ENCODE results near the gene PCDH9. TPM values are rescaled to one million over a fixed set of nuclear protein-coding genes. Genes with fewer than 3 reads are reported as not detected.

The PCDH9 gene
- polyA plus RNA-seq, 3 donors, result 0.03 TPM; not detected in 1

DNA sequence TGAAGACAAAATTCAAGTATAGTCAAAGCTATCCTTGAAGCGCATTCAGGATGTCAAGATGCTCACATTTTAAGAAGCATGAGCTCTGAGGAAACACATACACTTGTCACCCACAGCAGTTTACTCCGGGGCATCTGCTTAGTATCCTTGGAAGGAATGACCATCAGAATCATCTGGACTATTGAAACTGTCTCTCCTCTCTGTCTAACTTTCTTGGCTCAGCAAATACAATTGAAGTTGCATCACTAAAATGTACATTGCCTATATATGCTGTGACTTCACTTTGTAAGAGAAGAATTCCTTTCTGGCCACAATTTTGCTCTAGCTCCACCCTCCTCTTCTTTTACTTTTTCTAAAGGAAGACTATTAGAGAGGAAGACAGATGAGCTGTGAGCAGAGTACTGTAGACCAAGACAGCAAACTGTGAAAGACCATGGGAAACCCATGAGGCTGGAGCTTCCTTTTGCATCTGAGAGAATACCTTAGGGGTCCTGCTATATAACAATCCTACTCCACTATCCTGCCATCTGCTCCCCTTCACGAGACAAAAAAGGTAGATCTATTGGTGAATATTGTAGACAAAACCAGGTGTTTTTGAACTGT is 906.3 kb downstream of the PCDH9 start:
- no peaks in the 10 kb centered on the region for H3K79me2 ChIP-seq (ENCODE audit: insufficient read depth, low read length)
- no peak overlapping the region for H3K9ac ChIP-seq (ENCODE audit: insufficient read depth, low read length, poor library complexity, severe bottlenecking)
- WGBS (ENCODE audit: insufficient coverage), result no CpG with 5 or more reads among the region's 3 CpGs
- H3K36me3 Mint-ChIP-seq, result no peaks in the 10 kb centered on the region
- intact Hi-C loops (cut with micrococcal nuclease), result no loop called here
- no peak overlapping the region for H3K4me2 ChIP-seq (replicated peaks; ENCODE audit: extremely low read depth, low read length, poor library complexity, severe bottlenecking)
- no peak overlapping the region for H2AFZ ChIP-seq (ENCODE audit: insufficient read depth, low read depth, low read length, poor library complexity, severe bottlenecking)
- no peak for DNase-seq
- no peaks in the 10 kb centered on the region for H3K4me1 ChIP-seq (ENCODE audit: control insufficient read depth in 1 of 2, insufficient read depth in 2 of 2, low read length in 2 of 2)
- H3K4me3 ChIP-seq (replicated peaks in 1 of 3; ENCODE audit: low read depth in 2 of 3, low read length in 3 of 3), result no peak overlapping the region
- peaks cover 0 to 4% of the 10 kb centered on the region in 2 donors for H3K9me3 ChIP-seq (replicated peaks in 1 of 2; ENCODE audit: control insufficient read depth in 1 of 2, insufficient read depth in 1 of 2, low read length in 2 of 2)
- H3K4me3 Mint-ChIP-seq, result no peak overlapping the region
- no peak overlapping the region for H3K27ac Mint-ChIP-seq
- H3K27me3 Mint-ChIP-seq (ENCODE audit: low read depth in 3 of 3), result peaks cover 0 to under 1% (median 0%) of the 10 kb centered on the region in 3 donors
- TF ChIP-seq, protein P1, sequence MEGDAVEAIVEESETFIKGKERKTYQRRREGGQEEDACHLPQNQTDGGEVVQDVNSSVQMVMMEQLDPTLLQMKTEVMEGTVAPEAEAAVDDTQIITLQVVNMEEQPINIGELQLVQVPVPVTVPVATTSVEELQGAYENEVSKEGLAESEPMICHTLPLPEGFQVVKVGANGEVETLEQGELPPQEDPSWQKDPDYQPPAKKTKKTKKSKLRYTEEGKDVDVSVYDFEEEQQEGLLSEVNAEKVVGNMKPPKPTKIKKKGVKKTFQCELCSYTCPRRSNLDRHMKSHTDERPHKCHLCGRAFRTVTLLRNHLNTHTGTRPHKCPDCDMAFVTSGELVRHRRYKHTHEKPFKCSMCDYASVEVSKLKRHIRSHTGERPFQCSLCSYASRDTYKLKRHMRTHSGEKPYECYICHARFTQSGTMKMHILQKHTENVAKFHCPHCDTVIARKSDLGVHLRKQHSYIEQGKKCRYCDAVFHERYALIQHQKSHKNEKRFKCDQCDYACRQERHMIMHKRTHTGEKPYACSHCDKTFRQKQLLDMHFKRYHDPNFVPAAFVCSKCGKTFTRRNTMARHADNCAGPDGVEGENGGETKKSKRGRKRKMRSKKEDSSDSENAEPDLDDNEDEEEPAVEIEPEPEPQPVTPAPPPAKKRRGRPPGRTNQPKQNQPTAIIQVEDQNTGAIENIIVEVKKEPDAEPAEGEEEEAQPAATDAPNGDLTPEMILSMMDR (IDR thresholded peaks at IDR 0.05), result no peak
- no peaks in the 10 kb centered on the region for H4K20me1 ChIP-seq (ENCODE audit: insufficient read depth, low read length)
- no peaks in the 10 kb centered on the region for H3K4me1 Mint-ChIP-seq
- H3K36me3 ChIP-seq (replicated peaks in 1 of 2; ENCODE audit: control insufficient read depth in 1 of 2, insufficient read depth in 2 of 2, low read length in 2 of 2), result no peaks in the 10 kb centered on the region
- H3K27ac ChIP-seq (ENCODE audit: low read depth in 1 of 2, low read length in 2 of 2), result no peak overlapping the region
- H3K27me3 ChIP-seq (ENCODE audit: control insufficient read depth in 2 of 2, insufficient read depth in 2 of 2, low read length in 2 of 2), result no peaks in the 10 kb centered on the region
- peaks cover 0 to 10% (median 5%) of the 10 kb centered on the region in 7 donors for H3K9me3 Mint-ChIP-seq

DNA sequence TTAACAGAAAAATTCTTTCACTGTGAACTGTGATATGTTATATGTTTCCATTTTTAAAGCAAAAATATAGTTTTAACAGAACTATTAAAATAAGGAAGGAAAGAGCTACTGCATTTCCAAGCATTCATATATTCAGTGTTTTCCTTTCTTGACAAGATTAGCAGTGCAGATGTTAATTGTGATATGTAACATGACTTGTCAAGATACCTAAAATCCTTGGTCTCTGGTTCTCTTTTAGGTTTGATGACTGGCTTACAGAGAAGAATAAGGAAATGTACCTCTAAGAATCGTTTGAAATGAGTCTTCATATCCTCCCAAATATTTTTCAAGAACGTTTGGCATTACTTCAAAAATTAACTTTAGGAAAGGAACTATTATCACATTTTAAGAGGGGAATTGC is 907.2 kb downstream of the PCDH9 start:
- intact Hi-C loops (cut with micrococcal nuclease), result no loop called here

More for the DNA sequence above, 907.2 kb downstream of the PCDH9 start:
- Histone ChIP-seq H3K36me3 (replicated peaks in 1 of 2; ENCODE audit: control insufficient read depth in 1 of 2, insufficient read depth in 2 of 2, low read length in 2 of 2) (no peaks in the 10 kb centered on the region), H3K4me2 (replicated peaks; ENCODE audit: extremely low read depth, low read length, poor library complexity, severe bottlenecking) (no peak overlapping the region), H4K20me1 (ENCODE audit: insufficient read depth, low read length) (no peaks in the 10 kb centered on the region), H3K9me3 (replicated peaks in 1 of 2; ENCODE audit: control insufficient read depth in 1 of 2, insufficient read depth in 1 of 2, low read length in 2 of 2) (peaks cover 0 to 4% of the 10 kb centered on the region in 2 donors), H3K27me3 (ENCODE audit: control insufficient read depth in 2 of 2, insufficient read depth in 2 of 2, low read length in 2 of 2) (no peaks in the 10 kb centered on the region), H3K4me3 (replicated peaks in 1 of 3; ENCODE audit: low read depth in 2 of 3, low read length in 3 of 3) (no peak overlapping the region), H3K4me1 (ENCODE audit: control insufficient read depth in 1 of 2, insufficient read depth in 2 of 2, low read length in 2 of 2) (no peaks in the 10 kb centered on the region), H3K79me2 (ENCODE audit: insufficient read depth, low read length) (no peaks in the 10 kb centered on the region), H3K9ac (ENCODE audit: insufficient read depth, low read length, poor library complexity, severe bottlenecking) (no peak overlapping the region), H2AFZ (ENCODE audit: insufficient read depth, low read depth, low read length, poor library complexity, severe bottlenecking) (no peak overlapping the region), H3K27ac (ENCODE audit: low read depth in 1 of 2, low read length in 2 of 2) (no peak overlapping the region)
- no peak for DNase-seq
- no CpG with 5 or more reads among the region's 2 CpGs for WGBS (ENCODE audit: insufficient coverage)
- Mint-ChIP-seq H3K9me3 (peaks cover 0 to 10% (median 5%) of the 10 kb centered on the region in 7 donors), H3K4me3 (no peak overlapping the region), H3K36me3 (no peaks in the 10 kb centered on the region), H3K27ac (no peak overlapping the region), H3K4me1 (no peaks in the 10 kb centered on the region), H3K27me3 (ENCODE audit: low read depth in 3 of 3) (peaks cover 0 to 3% (median 0%) of the 10 kb centered on the region in 3 donors)
- TF ChIP-seq, protein P1 (IDR thresholded peaks at IDR 0.05), result no peak
